GM12891 (cell line): Measurements from ENCODE around the gene TCF25.

ENCODE experiments used
- DNase-seq: peaks from one replicate; pipeline ENCODE4 v3.0.0; 2011; ENCODE audit warnings: low spot score; ENCODE audit not compliant: insufficient read length
- FAIRE-seq: peaks from 2 replicates; lab custom pipeline; 2011; peaks lifted over from hg19 to GRCh38; lab: Jason Lieb, UNC
- PAX5 ChIP-seq: IDR thresholded peaks from 2 replicates; pipeline ENCODE4 v1.6.1; 2011; ENCODE audit warnings: low read length, moderate library complexity, mild to moderate bottlenecking; ENCODE audit not compliant: insufficient read depth, severe bottlenecking
- POLR2A ChIP-seq: IDR thresholded peaks from 2 replicates; pipeline ENCODE4 v1.6.1; 2011; ENCODE audit warnings: low read depth, low read length, control low read depth
- POLR2AphosphoS5 ChIP-seq: IDR thresholded peaks from 2 replicates; pipeline ENCODE4 v1.6.1; 2011; ENCODE audit warnings: low read depth, low read length, control low read depth
- POU2F2 ChIP-seq: IDR thresholded peaks from 2 replicates; pipeline ENCODE4 v1.6.1; 2011; ENCODE audit warnings: low read depth, mild to moderate bottlenecking, control low read depth, low read length, moderate library complexity
- SPI1 ChIP-seq: IDR thresholded peaks from 2 replicates; pipeline ENCODE4 v1.6.1; 2011; ENCODE audit warnings: low read depth, low read length, control low read depth
- TAF1 ChIP-seq: IDR thresholded peaks from 2 replicates; pipeline ENCODE4 v1.6.1; 2011; ENCODE audit warnings: low read depth, low read length, control low read depth

The TCF25 gene

DNA sequence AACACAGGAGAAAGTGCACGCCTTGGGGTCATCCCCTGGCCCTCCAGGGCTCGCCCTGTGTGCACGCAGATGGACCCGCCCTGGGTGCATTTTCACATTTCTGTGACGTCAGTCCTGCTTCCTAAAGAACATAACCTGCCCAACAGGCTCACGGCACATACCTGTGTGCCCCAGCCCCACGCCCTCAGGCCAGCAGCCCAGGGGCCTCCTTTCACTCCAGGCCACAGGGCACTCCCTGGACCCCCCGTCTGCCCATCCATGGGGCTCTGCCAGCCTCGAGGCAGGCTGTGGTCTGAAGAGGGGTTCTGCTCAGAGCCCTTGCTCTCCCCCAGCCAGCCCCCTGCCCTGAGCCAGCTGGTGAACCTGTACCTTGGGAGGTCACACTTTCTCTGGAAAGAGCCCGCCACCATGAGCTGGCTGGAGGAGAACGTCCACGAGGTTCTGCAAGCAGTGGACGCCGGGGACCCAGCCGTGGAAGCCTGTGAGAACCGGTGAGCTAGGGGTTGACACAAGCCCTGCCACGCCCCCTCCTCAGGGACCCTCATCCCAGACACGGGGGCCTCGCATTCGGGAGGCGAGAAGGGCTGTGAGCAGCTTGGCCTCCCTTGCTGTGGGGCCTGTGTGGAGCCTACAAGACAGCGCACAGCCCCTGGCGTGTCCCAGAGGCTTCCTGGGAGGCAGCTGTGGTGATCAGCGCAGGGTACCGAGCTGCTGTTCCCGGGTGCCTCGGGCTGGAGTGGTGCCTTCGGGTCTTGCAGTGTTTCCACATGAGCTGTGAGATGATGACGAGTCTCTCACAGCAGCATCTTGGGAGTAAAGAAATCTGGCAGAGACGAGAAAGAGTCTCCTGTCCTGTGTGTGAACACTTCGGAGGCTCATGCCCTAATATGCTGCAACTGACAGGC is 31.5 kb downstream of the TCF25 start:
- DNase-seq (no peak), FAIRE-seq (no peak)
- peak; percentile 60; the same call in 1 of the 2 replicates for TF ChIP-seq POLR2AphosphoS5
- TF ChIP-seq PAX5 = no peak

- TF ChIP-seq TAF1 = no peak
- TF ChIP-seq POLR2A = no peak
- no peak for TF ChIP-seq POLR2AphosphoS5
- no peak for TF ChIP-seq PAX5
- TF ChIP-seq SPI1 = no peak
- TF ChIP-seq POU2F2 = no peak
- DNase-seq (no peak), FAIRE-seq (no peak)
These were observed 32.2 kb downstream of the TCF25 start for GRCh38 chr16:89905511-89906139.

GRCh38 chr16:89906140-89907025 is 33.0 kb downstream of the TCF25 start:
- no peak for FAIRE-seq
- DNase-seq = no peak
- no peak for TF ChIP-seq POU2F2
- no peak for TF ChIP-seq SPI1
- TF ChIP-seq PAX5 = no peak
- no peak for TF ChIP-seq TAF1
- TF ChIP-seq POLR2AphosphoS5 = no peak
- TF ChIP-seq POLR2A = no peak

GRCh38 chr16:89907055-89907814 is 33.8 kb downstream of the TCF25 start:
- FAIRE-seq = no peak
- DNase-seq = no peak
- TF ChIP-seq TAF1 = no peak
- TF ChIP-seq SPI1 = no peak
- TF ChIP-seq PAX5 = no peak
- no peak for TF ChIP-seq POLR2AphosphoS5
- TF ChIP-seq POU2F2 = no peak
- TF ChIP-seq POLR2A = no peak

DNA sequence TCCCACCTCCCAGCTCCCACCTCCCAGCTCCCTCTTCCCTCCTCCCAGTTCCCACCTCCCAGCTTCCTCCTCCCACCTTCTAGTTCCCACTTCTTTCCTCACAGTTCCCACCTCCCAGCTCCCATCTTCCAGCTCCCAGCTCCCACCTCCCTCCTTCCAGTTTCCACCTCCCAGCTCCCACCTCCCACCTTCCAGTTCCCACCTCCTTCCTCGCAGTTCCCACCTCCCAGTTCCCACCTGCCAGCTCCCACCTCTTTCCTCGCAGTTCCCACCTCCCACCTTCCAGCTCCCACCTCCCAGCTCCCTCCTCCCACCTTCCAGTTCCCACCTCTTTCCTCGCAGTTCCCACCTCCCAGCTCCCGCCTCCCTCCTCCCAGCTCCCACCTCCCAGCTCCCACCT is 34.8 kb downstream of the TCF25 start:
- no peak for TF ChIP-seq SPI1
- no peak for TF ChIP-seq POLR2AphosphoS5
- TF ChIP-seq POLR2A = no peak
- TF ChIP-seq POU2F2 = no peak
- no peak for TF ChIP-seq TAF1
- no peak for TF ChIP-seq PAX5
- FAIRE-seq (no peak), DNase-seq (no peak)

- FAIRE-seq (peak; percentile 84), DNase-seq (peak; percentile 92)
- 0 out of 2 replicates have a peak, but pooled peaks have one; percentile 11 for TF ChIP-seq TAF1
- no peak for TF ChIP-seq POLR2AphosphoS5
- peak; percentile 40; the same call in 1 of the 2 replicates for TF ChIP-seq POU2F2
- no peak for TF ChIP-seq POLR2A
- TF ChIP-seq SPI1 = peak; percentile 14; the same call in 1 of the 2 replicates
These were observed 36.7 kb downstream of the TCF25 start for GRCh38 chr16:89909777-89910716.

- TF ChIP-seq SPI1 (no peak), TAF1 (no peak), PAX5 (no peak)
- FAIRE-seq = no peak
- no peak for DNase-seq
These were observed 37.4 kb downstream of the TCF25 start for GRCh38 chr16:89910717-89911354.

DNA sequence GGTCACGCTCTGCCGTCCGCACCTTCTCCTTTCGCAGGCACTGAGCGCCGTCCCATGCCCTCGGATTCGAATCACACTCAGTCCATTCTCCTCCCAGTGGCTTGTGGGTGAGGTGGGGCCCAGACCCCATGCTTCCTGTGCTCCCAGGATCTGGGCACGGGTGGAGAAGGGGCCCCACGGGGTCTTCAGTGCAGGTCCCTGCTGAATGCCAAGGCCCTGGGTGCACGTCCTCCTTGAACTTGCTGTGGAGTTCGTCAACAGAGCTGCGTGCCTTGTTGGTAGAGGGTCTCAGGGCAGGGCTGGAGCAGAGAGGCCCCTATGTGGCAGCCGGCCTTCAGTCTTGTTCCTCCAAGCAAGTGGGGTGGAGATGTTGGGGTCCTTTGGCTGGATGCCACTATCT is 38.0 kb downstream of the TCF25 start:
- DNase-seq (no peak), FAIRE-seq (no peak)
- no peak for TF ChIP-seq SPI1
